ENCODE measurements around the gene SLC8B1.

The SLC8B1 gene

DNA sequence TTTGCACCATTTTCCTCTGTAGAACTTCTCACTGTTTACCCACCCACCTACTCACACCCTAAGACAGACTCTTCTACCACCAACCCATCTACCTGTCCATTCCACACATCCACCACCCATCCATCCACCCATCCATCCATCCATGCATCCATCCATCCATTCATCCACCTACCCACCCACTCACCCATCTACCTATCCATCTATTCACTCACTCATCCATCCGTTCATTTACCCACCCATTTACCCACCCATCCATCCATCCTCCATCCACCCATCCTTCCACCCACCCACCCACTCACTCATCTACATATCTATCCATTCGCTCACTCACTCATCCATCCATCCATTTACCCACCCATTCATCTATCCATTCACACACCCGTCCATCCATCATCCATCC is 38.5 kb upstream of the SLC8B1 start:
- TF ChIP-seq, protein P1, sequence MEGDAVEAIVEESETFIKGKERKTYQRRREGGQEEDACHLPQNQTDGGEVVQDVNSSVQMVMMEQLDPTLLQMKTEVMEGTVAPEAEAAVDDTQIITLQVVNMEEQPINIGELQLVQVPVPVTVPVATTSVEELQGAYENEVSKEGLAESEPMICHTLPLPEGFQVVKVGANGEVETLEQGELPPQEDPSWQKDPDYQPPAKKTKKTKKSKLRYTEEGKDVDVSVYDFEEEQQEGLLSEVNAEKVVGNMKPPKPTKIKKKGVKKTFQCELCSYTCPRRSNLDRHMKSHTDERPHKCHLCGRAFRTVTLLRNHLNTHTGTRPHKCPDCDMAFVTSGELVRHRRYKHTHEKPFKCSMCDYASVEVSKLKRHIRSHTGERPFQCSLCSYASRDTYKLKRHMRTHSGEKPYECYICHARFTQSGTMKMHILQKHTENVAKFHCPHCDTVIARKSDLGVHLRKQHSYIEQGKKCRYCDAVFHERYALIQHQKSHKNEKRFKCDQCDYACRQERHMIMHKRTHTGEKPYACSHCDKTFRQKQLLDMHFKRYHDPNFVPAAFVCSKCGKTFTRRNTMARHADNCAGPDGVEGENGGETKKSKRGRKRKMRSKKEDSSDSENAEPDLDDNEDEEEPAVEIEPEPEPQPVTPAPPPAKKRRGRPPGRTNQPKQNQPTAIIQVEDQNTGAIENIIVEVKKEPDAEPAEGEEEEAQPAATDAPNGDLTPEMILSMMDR (conservative IDR thresholded peaks at IDR 0.05; ENCODE audit: control insufficient read depth, insufficient read depth, low read depth, low read length), result no peak
- DNase-seq (ENCODE audit: low read depth), result no peak
- H3K4me3 ChIP-seq (ENCODE audit: control insufficient read depth, low read depth, low read length), result no peak overlapping the region

DNA sequence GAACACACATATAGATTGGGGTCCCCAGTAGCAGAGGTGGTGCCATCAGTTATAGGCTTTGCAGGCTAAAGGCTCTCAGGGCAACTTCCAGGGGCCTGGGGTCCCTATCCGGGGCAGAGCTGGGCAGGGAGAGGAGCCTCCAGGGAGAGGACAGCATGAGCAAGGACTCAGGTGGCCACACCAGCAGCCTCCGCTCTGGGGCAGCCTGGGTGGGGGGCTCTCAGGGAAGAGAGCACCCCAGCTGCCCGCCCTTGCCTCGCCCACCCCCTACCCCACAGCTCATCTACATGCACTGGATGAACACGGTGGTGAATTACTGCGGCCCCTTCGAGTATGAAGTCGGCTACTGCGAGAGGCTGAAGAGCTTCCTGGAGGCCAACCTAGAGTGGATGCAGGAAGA is 37.5 kb upstream of the SLC8B1 start:
- no peak overlapping the region for H3K4me3 ChIP-seq (ENCODE audit: control insufficient read depth, low read depth, low read length)
- no peak for DNase-seq (ENCODE audit: low read depth)
- TF ChIP-seq, protein P1 (conservative IDR thresholded peaks at IDR 0.05; ENCODE audit: control insufficient read depth, insufficient read depth, low read depth, low read length), result no peak

DNA sequence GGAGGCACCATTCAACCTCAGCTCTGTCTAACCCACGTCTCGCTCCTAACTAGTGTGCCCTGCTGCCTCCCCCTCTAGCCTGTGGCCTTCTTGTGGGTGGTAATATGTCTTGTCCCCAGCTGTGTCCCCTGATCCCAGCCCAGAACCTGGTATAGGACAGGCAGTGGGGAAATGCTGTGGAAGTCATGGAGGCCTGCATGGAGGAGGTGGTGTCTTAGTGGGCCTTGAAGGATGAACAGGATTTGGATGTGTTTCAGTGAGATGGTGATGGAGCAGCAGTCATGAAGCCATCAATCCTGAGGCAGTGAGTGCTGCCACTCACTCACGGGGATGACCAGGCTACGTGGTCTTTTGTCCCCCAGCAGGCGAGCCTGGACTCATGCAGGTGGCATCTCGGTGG is 36.9 kb upstream of the SLC8B1 start:
- TF ChIP-seq, protein P1 (conservative IDR thresholded peaks at IDR 0.05; ENCODE audit: control insufficient read depth, insufficient read depth, low read depth, low read length), result no peak
- no peak for DNase-seq (ENCODE audit: low read depth)
- H3K4me3 ChIP-seq (ENCODE audit: control insufficient read depth, low read depth, low read length), result no peak overlapping the region

DNA sequence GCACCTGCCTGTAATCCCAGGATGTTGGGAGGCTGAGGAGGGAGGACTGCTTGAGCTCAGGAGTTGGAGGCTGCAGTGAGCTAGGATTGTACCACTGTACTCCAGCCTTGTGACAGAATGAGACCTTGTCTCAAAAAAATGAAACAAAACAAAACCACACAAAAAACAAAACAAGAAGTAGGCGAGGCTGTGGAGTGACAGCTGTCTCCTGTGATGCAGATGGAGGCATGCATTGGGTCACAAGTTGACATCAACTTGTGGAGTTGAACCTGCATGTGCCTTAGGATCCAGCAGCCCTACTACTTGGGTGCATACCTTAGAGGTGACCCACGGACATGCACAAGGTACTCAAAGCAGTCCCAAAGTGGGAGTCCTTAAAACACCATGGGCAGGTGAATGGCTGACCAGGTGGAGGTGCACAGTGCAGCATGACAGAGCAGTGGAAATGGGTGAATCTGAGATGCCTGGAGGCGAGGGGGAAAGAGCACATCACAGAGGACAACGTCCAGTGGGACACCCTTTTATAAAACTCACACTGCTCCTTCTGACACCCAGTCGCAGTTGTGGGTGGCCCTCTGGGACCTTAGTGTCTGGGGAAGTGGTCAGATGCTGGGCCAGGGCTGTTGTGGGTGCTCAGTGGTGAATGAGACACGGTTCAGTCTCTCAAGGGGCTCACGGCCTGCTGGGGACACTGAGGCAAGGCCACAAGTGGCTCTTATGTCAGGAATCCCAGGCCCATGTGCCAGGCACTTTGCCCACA is 36.2 kb upstream of the SLC8B1 start:
- TF ChIP-seq, protein P1 (conservative IDR thresholded peaks at IDR 0.05; ENCODE audit: control insufficient read depth, insufficient read depth, low read depth, low read length), result no peak
- DNase-seq (ENCODE audit: low read depth), result no peak
- no peak overlapping the region for H3K4me3 ChIP-seq (ENCODE audit: control insufficient read depth, low read depth, low read length)

DNA sequence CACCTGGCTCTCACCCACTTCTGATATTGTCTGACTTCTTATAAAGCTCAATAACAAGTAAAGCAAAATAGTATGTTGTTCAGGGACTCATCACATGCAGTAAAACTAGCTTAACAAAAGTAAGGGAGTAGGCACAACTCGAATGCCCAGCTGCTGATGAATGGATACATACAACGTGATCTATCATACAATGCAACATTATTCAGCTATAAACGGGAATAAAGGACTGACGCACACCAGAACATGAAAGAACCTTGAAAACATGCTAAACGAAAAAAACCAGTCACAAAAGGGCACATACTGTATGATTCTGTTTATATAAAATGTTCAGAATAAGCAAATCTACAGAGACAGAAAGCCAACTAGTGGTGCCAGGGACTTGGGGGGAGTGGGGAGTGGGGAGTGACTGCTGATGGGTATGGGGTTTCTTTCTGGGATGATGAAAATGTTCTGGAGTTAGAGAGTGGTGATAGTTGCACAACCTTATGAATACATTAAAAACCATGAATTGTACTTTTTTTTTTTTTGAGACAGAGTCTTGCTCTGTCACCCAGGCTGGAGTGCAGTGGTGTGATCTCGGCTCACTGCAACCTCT is 34.6 kb upstream of the SLC8B1 start:
- no peak overlapping the region for H3K4me3 ChIP-seq (ENCODE audit: control insufficient read depth, low read depth, low read length)
- no peak for DNase-seq (ENCODE audit: low read depth)
- TF ChIP-seq, protein P1 (conservative IDR thresholded peaks at IDR 0.05; ENCODE audit: control insufficient read depth, insufficient read depth, low read depth, low read length), result no peak

DNA sequence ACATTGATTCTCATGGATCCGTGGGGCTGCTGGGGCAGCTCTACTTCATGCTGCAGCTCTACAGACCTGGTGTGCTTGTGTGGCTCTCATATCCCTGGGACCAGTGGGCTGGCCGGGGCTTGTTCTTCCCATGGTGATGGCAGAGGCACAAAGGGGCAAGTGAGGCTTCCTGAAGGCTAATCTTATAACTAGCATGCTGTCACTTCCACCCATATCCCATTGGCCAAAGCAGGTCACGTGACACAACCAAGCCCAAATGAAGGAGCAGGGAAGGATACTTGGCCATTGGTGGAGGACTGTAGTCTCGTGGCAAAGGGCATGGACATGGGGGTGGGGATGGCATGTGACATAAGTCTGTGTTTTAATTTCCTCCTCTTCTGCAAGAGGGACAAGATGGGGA is 33.4 kb upstream of the SLC8B1 start:
- no peak for DNase-seq (ENCODE audit: low read depth)
- TF ChIP-seq, protein P1 (conservative IDR thresholded peaks at IDR 0.05; ENCODE audit: control insufficient read depth, insufficient read depth, low read depth, low read length), result no peak
- no peak overlapping the region for H3K4me3 ChIP-seq (ENCODE audit: control insufficient read depth, low read depth, low read length)
